ENCODE measurements around the gene MICAL3.

GRCh38 chr22:17792854-17793434 is 231.4 kb downstream of the MICAL3 start:
- no peak for TF ChIP-seq EZH2 (IDR thresholded peaks at IDR 0.05; ENCODE audit: borderline replicate concordance, low read length)
- no peak for TF ChIP-seq CTCF (IDR thresholded peaks at IDR 0.05; ENCODE audit: low read length)
